Measurements from ENCODE around the gene CBLN1.

The CBLN1 gene

DNA sequence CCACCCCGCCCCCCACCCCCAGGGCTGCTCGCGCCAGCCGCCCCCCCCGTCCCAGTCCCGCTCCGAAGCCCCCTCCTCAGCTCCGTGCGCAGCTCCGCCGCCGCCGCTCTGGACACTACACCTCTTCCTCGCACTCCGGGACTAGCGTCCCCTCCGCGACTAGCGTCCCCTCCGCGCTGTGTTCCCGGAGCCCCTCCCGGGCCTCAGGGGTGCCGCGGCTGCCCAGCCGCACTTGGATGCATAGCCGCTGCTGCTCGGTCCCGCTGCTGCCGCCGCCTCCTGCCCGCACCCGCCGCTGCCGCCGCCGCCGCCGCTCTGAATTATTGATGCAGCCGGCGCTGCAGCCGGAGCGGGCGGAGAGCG is at the start of gene CBLN1:
CBLN1 (minus strand) TSS at position 359 of the 363 bp plus-strand sequence. CDS start 373 bp downstream, outside the sequence.
- TF ChIP-seq, protein P1, sequence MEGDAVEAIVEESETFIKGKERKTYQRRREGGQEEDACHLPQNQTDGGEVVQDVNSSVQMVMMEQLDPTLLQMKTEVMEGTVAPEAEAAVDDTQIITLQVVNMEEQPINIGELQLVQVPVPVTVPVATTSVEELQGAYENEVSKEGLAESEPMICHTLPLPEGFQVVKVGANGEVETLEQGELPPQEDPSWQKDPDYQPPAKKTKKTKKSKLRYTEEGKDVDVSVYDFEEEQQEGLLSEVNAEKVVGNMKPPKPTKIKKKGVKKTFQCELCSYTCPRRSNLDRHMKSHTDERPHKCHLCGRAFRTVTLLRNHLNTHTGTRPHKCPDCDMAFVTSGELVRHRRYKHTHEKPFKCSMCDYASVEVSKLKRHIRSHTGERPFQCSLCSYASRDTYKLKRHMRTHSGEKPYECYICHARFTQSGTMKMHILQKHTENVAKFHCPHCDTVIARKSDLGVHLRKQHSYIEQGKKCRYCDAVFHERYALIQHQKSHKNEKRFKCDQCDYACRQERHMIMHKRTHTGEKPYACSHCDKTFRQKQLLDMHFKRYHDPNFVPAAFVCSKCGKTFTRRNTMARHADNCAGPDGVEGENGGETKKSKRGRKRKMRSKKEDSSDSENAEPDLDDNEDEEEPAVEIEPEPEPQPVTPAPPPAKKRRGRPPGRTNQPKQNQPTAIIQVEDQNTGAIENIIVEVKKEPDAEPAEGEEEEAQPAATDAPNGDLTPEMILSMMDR (IDR thresholded peaks at IDR 0.05; ENCODE audit: control insufficient read depth, insufficient read depth, low read depth, low read length, missing control alignments): no peak
- no peak within 1 kb of the TSS; the same call in 1 of the 2 replicates for H3K4me3 ChIP-seq (ENCODE audit: control insufficient read depth, low read depth, low read length)
- no peak for DNase-seq (ENCODE audit: low read depth)

DNA sequence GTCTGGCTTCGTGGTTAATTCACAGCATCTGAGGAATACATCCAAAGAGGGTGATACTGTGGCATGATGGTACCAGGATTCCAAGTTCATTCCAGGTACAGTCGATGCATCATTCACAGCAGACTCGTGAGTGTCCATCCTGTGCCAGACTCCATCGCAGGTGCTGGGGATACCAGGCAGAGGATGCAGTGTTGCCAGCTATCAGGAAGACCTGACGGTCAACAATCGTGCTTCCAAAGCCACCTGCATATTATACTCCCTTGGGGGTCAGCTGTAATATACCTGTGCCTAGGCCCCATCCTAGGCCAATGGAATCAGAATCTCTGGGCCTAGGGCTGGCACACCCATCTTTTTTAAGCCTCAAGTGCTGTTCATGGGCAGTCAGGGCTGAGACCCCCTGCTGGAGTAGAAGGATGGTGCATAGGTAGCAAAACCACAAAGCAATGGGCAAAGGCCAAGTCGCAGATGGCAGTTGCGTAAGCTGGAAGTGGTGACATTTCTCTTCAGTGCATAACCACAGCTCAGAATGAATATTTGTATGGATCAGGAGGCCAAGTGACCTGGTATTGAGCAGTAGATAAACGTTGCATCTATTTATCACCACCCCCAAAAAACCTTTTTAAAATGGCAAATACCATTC is 49.0 kb upstream of the CBLN1 start:
- no peak overlapping the region for H3K4me3 ChIP-seq (ENCODE audit: control insufficient read depth, low read depth, low read length)
- no peak for DNase-seq (ENCODE audit: low read depth)
- TF ChIP-seq, protein P1 (IDR thresholded peaks at IDR 0.05; ENCODE audit: control insufficient read depth, insufficient read depth, low read depth, low read length, missing control alignments): no peak

DNA sequence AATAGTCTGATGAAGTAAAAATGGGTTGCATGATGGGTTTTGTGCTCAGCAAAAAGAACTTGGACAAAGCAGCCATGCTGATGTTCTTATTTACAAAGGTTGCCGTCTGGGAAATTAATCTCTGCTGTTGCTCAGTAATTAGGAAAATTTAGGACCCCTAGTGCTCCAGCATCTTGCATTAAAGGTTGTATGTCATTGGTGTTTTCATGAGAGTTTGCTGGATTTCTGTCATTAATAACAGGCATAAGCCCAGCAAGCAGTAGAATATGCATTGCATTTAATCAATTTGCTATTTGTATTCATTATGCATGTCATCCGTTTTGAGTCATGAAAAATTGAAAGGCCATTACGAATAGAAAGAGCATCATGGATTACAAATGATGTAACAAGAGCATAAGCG is 46.7 kb upstream of the CBLN1 start:
- no peak overlapping the region for H3K4me3 ChIP-seq (ENCODE audit: control insufficient read depth, low read depth, low read length)
- TF ChIP-seq, protein P1 (IDR thresholded peaks at IDR 0.05; ENCODE audit: control insufficient read depth, insufficient read depth, low read depth, low read length, missing control alignments): no peak
- DNase-seq (ENCODE audit: low read depth): no peak

DNA sequence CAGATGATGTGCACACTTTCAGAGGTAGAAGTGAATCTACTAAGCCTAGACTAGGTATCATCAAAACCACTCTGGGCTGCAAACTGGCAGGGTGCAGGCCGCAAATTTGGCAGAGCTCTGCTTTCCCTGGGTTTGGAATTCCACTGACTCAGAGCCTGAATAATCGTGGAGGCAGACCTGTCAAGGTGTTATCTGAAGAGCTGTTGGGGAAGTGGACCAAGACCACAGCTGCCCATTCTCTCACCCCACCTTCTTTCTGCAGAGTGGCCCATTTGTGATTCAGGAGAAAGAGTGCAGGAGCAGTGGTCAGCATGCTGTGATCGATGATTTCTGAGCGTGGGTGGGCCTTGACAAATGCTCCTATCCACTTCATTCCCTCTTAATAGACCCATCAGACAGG is 45.8 kb upstream of the CBLN1 start:
- no peak overlapping the region for H3K4me3 ChIP-seq (ENCODE audit: control insufficient read depth, low read depth, low read length)
- DNase-seq (ENCODE audit: low read depth): no peak
- TF ChIP-seq, protein P1 (IDR thresholded peaks at IDR 0.05; ENCODE audit: control insufficient read depth, insufficient read depth, low read depth, low read length, missing control alignments): no peak

DNA sequence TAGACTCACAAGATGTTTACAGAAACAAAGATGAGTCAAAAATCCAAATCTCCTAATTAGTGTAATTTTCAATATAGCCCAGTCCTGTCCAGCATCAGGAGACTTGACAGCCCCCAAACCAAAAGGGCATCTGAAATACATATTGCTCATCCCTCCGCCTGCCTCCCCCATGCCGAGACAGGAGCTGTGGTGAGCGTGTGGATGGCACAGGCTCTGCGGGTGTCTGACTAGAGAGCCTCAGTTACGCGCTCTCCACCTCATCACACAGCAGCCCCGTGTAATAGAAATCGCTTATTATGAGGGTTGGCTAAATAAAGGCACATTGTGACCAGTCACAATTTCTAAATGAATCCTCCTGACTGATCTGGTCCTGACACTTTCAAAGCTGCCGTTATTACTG is 43.1 kb upstream of the CBLN1 start:
- H3K4me3 ChIP-seq (ENCODE audit: control insufficient read depth, low read depth, low read length): no peak overlapping the region
- DNase-seq (ENCODE audit: low read depth): no peak
- TF ChIP-seq, protein P1 (IDR thresholded peaks at IDR 0.05; ENCODE audit: control insufficient read depth, insufficient read depth, low read depth, low read length, missing control alignments): no peak

DNA sequence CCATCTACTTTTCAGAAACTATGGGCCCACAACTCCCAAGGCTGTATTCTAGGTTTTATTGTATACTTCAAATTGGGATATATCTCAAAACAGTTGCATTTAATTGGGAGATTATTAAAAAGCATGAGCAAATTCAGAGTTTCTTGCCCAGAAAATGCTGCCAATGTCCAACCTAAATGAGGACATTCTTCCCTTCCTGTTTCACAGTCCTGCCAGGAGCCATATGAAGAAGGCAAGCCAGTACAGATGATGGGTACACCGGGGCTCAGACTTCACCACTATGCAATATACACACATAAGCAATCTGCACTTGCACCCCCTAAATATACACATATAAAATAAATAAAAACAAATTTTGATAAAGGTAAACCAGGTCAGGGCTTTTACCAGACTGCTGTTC is 34.0 kb upstream of the CBLN1 start:
- H3K4me3 ChIP-seq (ENCODE audit: control insufficient read depth, low read depth, low read length): no peak overlapping the region
- TF ChIP-seq, protein P1 (IDR thresholded peaks at IDR 0.05; ENCODE audit: control insufficient read depth, insufficient read depth, low read depth, low read length, missing control alignments): no peak
- DNase-seq (ENCODE audit: low read depth): no peak

Measured in AG09309 (cell line).